ENCODE data around the gene SLA2. TPM values are rescaled to one million over a fixed set of nuclear protein-coding genes. Genes with fewer than 3 reads are reported as not detected.

Gene SLA2
- total and polyA plus RNA-seq, 2 of the 4 experiments (the other 2 are of a cell fraction), result 0.03 TPM; not detected in 1

DNA sequence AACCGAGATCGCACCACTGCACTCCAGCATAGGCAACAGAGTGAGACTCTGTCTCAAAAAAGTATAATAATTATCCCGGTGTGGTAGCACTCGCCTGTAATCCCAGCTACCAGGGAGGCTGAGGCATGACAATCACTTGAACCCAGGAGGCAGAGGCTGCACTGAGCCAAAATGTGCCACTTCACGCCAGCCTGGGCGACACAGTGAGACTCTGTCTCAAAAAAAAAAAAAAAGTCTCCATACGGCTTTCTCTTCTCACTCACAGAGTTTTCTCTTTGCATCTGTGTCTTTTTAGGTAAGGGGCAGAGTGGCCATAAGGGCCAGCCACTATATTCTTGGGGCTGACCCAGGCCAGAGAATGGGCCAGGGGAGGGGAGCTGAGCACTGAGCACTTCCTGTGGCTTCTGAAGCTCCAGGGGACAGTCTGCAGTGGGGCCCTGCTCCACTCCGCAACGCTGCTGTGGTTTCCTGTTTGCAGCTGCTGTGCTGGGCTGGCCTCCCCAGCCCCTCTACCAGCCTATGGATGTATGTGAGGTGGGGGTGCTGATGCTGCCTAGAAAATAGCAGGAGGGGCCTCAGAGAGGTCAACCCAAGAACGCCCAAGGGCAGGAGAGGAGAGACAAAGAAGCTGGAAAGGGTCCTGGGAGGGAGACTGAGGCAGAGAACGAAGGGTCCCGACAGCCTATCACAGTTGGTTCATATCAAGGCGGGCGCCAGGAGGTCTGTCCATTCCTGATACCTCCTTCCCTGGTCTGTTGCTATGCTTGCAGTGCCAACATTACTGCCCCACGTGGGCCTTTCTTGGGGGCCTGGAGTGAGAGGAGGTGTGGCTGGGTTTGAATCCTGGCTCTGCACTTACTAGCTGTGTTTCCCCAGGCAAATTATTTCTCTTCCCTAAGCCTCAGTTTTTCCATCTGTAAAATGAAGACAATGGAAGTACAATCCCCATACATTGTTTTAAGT is 16.0 kb downstream of the SLA2 start:
- Histone ChIP-seq H2AK9ac (replicated peaks; ENCODE audit: low read depth, low read length, poor library complexity) (no peak overlapping the region), H3K79me1 (ENCODE audit: low read depth in 1 of 2, low read length in 2 of 2) (no peaks in the 10 kb centered on the region), H3K4me3 (ENCODE audit: insufficient read depth, low read depth, low read length) (no peak overlapping the region), H4K5ac (ENCODE audit: low read depth, low read length) (no peak overlapping the region), H3K18ac (ENCODE audit: low read depth, low read length) (no peak overlapping the region), H2BK20ac (ENCODE audit: low read depth, low read length) (no peak overlapping the region), H3K36me3 (ENCODE audit: control insufficient read depth, insufficient read depth, low read length) (no peaks in the 10 kb centered on the region), H2BK5ac (ENCODE audit: low read depth, low read length, poor library complexity, severe bottlenecking) (no peak overlapping the region), H3K9me3 (ENCODE audit: control insufficient read depth, insufficient read depth, low read length) (no peaks in the 10 kb centered on the region), H3K14ac (replicated peaks; ENCODE audit: low read depth, low read length) (no peak overlapping the region), H2BK15ac (ENCODE audit: low read depth, low read length) (no peak overlapping the region), H3K27ac (ENCODE audit: insufficient read depth, low read length) (no peak overlapping the region), H3K56ac (ENCODE audit: extremely low read depth, insufficient read depth, low read length) (no peak overlapping the region), H3K4me1 (ENCODE audit: control insufficient read depth, insufficient read depth, low read length) (no peaks in the 10 kb centered on the region), H3K23ac (ENCODE audit: low read depth, low read length) (no peak overlapping the region), H3K4me2 (ENCODE audit: low read depth, low read length) (no peak overlapping the region), H2AFZ (replicated peaks; ENCODE audit: low read length, poor library complexity) (no peak overlapping the region), H4K91ac (ENCODE audit: insufficient read depth, low read depth, low read length) (no peak overlapping the region), H3K9ac (ENCODE audit: low read depth, low read length) (no peak overlapping the region), H3K4ac (ENCODE audit: low read depth, low read length) (no peak overlapping the region), H4K8ac (ENCODE audit: low read depth in 2 of 2, low read length in 2 of 2) (no peak overlapping the region), H3K9me1 (ENCODE audit: insufficient read depth, low read length) (no peaks in the 10 kb centered on the region), H3K27me3 (ENCODE audit: control insufficient read depth, insufficient read depth, low read length) (no peaks in the 10 kb centered on the region), H4K20me1 (ENCODE audit: insufficient read depth, low read length) (no peaks in the 10 kb centered on the region), H2BK120ac (ENCODE audit: low read depth, low read length) (no peak overlapping the region), H2AK5ac (ENCODE audit: low read depth, low read length) (no peak overlapping the region)
- intact Hi-C loops (cut with micrococcal nuclease) (no loop called here), dilution Hi-C loops (cut with HindIII; ENCODE audit: low sequenced_read_pairs, unreplicated experiment) (no loop called here), in situ Hi-C loops (cut with MboI; ENCODE audit: low sequenced_read_pairs) (no loop called here)
- POLR2A ChIA-PET (ENCODE audit: unreplicated experiment), result no interaction called here
- 70% methylated on average over 4 of the region's 15 CpGs; no CpG with 5 or more reads in 1 of the 2 experiments for WGBS, 2 experiments (ENCODE audit: extremely low coverage in 2 of 2, insufficient read length in 1 of 2)
- BruUV-seq (replicated peaks), result no TSS peak
- CTCF ChIA-PET, result no interaction called here
- ATAC-seq (ENCODE audit: low read depth), result peak; percentile 11; the same call in 1 of the 2 replicates
- DNase-seq, result no peak
- TF ChIP-seq, protein P1, sequence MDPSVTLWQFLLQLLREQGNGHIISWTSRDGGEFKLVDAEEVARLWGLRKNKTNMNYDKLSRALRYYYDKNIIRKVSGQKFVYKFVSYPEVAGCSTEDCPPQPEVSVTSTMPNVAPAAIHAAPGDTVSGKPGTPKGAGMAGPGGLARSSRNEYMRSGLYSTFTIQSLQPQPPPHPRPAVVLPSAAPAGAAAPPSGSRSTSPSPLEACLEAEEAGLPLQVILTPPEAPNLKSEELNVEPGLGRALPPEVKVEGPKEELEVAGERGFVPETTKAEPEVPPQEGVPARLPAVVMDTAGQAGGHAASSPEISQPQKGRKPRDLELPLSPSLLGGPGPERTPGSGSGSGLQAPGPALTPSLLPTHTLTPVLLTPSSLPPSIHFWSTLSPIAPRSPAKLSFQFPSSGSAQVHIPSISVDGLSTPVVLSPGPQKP (IDR thresholded peaks at IDR 0.05; ENCODE audit: borderline replicate concordance, low read depth, low read length), result no peak
- TF ChIP-seq NFE2L2 (IDR thresholded peaks at IDR 0.05; ENCODE audit: low read depth, low read length) (no peak), RAD21 (IDR thresholded peaks at IDR 0.05; ENCODE audit: low read length) (no peak), SMC3 (IDR thresholded peaks at IDR 0.05; ENCODE audit: low read depth, low read length) (no peak), FOS (IDR thresholded peaks at IDR 0.05; ENCODE audit: low read depth, low read length) (no peak), MAFK (IDR thresholded peaks at IDR 0.05; ENCODE audit: low read depth, low read length) (no peak), CHD1 (IDR thresholded peaks at IDR 0.05; ENCODE audit: low read depth, low read length) (no peak), CEBPB (IDR thresholded peaks at IDR 0.05; ENCODE audit: low read depth, low read length) (no peak), MXI1 (IDR thresholded peaks at IDR 0.05; ENCODE audit: borderline replicate concordance, low read depth, low read length) (no peak), POLR2A (IDR thresholded peaks at IDR 0.05; ENCODE audit: low read depth, low read length) (no peak), RFX5 (IDR thresholded peaks at IDR 0.05; ENCODE audit: low read depth, low read length) (no peak), RCOR1 (IDR thresholded peaks at IDR 0.05; ENCODE audit: insufficient replicate concordance, low read length) (no peak), BHLHE40 (IDR thresholded peaks at IDR 0.05; ENCODE audit: low read depth, low read length) (no peak)
- TF ChIP-seq, protein P2, sequence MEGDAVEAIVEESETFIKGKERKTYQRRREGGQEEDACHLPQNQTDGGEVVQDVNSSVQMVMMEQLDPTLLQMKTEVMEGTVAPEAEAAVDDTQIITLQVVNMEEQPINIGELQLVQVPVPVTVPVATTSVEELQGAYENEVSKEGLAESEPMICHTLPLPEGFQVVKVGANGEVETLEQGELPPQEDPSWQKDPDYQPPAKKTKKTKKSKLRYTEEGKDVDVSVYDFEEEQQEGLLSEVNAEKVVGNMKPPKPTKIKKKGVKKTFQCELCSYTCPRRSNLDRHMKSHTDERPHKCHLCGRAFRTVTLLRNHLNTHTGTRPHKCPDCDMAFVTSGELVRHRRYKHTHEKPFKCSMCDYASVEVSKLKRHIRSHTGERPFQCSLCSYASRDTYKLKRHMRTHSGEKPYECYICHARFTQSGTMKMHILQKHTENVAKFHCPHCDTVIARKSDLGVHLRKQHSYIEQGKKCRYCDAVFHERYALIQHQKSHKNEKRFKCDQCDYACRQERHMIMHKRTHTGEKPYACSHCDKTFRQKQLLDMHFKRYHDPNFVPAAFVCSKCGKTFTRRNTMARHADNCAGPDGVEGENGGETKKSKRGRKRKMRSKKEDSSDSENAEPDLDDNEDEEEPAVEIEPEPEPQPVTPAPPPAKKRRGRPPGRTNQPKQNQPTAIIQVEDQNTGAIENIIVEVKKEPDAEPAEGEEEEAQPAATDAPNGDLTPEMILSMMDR (conservative IDR thresholded peaks at IDR 0.05; ENCODE audit: low read depth, low read length), result no peak
- TF ChIP-seq, protein P3, sequence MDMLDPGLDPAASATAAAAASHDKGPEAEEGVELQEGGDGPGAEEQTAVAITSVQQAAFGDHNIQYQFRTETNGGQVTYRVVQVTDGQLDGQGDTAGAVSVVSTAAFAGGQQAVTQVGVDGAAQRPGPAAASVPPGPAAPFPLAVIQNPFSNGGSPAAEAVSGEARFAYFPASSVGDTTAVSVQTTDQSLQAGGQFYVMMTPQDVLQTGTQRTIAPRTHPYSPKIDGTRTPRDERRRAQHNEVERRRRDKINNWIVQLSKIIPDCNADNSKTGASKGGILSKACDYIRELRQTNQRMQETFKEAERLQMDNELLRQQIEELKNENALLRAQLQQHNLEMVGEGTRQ (IDR thresholded peaks at IDR 0.05; ENCODE audit: low read depth, low read length), result no peak

All from IMR-90 (cell line).